ENCODE results near the gene OCA2.

OCA2 gene

DNA sequence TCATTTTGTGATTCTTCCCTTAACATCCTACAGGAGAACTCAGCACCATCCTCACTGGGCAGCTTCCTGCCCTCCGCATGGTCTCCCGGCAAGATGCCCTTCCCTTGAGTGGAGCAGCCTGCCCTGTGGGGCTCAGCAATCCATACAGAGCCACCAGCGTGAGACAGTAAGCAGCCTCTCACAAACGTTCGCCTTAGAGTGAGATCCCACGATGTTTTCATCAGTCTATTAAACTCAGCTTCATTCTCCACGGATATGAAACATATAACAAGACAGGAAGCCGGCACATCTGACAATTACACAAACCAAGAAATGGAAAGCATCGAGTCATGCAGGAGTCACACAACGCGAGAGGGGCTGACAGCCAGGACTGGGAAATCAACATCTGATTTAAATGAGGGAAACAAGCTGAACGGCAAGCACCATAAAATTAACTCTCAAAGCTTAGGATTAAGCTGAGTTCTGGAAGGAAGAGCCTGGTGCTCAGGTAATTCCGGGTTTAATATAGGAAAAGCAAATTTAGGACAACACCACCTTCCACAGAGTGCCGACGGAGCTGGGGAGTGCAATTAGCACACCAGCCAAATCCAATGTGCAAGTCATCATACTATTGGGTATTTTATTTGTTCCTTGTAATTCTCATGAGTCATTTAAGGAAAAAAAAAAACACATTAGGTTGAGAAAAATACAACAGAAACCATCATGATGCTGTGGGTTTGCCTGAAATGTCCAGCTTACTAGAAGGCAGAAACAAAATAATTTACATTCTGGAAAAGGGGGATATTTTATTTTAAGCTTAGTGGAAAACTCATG is 272.0 kb downstream of the OCA2 start:
- in situ Hi-C loops (cut with MboI; ENCODE audit: low sequenced_read_pairs) = no loop called here

DNA sequence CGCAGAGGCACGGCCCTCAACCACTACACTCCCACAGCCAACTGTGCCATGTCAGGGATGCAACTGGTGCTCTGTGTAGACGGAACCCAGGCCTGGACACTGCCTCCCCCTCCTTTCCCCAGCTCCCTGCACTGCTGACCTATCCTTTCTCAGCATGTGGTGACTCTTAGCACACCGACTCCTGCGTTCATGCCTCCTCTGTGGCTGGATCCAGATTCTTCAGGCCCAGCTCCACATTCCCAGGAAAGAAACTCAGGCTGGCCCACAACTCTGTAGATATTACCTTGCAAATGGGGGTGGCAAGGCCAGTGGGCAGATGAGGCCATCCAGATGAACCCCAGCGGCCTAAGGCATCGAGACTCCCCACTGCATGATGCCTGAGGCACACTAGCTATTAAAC is 272.7 kb downstream of the OCA2 start:
- in situ Hi-C loops (cut with MboI; ENCODE audit: low sequenced_read_pairs) = no loop called here

GRCh38 chr15:27824841-27825422 is 274.2 kb downstream of the OCA2 start:
- in situ Hi-C loops (cut with MboI; ENCODE audit: low sequenced_read_pairs) = no loop called here

DNA sequence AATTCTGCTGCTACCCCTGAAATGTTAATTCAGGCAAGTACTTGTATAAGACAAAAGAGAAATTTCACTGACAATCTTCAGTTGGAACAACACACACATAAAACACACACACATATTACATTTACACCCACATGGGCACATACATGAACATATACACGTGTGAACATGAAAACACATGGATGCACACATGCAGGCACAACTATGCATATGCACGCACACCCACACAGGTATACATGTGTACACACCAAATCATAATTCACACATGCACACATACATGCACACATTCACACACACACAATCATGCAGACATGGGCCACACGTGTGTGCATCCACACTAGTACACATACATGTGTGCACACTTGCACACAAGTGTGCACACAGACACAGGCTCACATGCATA is 277.8 kb downstream of the OCA2 start:
- in situ Hi-C loops (cut with MboI; ENCODE audit: low sequenced_read_pairs) = no loop called here

DNA sequence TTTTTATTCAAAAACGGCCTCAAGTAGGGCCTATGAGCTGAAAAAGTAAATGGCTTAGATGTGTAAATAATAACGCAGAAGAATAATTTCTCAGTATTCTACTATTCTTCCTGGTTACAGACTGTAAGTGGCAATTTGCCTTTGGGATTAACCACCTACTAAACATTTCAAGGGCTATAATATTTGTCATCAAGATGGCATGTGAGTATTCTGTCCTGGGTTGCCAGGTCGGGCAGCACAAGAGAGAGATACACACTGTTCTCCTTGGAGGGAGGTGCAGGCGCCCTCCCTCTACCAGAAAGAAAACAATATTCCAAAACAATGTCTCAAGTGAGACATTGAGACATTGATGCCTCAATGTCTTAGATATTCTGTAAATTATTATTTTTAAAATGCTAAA is 278.4 kb downstream of the OCA2 start:
- in situ Hi-C loops (cut with MboI; ENCODE audit: low sequenced_read_pairs) = no loop called here

DNA sequence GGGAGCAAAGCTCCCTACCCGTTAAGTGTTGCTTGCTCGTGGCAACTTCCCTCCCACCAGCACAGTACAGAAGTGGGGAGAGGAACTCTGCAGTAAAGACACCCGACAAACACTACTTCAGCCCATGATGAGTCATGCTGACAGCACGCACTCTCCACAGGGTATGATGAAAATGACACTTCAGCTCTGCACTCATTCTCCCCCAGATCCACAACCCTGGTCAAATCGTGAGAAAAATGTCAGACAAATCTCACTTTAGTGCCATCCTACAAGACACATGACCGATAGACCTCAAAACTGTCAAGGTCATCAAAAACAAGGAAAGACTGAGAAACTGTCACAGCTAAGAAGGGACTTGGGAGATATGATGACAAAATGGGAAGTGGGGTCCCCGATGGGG is 278.9 kb downstream of the OCA2 start:
- in situ Hi-C loops (cut with MboI; ENCODE audit: low sequenced_read_pairs) = no loop called here

- in situ Hi-C loops (cut with MboI; ENCODE audit: low sequenced_read_pairs) = no loop called here
Observed at GRCh38 chr15:27817258-27817657, 281.9 kb downstream of the OCA2 start.

GRCh38 chr15:27816790-27817189 is 282.3 kb downstream of the OCA2 start:
- in situ Hi-C loops (cut with MboI; ENCODE audit: low sequenced_read_pairs) = no loop called here

GRCh38 chr15:27815035-27815434 is 284.1 kb downstream of the OCA2 start:
- in situ Hi-C loops (cut with MboI; ENCODE audit: low sequenced_read_pairs) = no loop called here

- in situ Hi-C loops (cut with MboI; ENCODE audit: low sequenced_read_pairs) = no loop called here
Observed at GRCh38 chr15:27813139-27813538, 286.0 kb downstream of the OCA2 start.

DNA sequence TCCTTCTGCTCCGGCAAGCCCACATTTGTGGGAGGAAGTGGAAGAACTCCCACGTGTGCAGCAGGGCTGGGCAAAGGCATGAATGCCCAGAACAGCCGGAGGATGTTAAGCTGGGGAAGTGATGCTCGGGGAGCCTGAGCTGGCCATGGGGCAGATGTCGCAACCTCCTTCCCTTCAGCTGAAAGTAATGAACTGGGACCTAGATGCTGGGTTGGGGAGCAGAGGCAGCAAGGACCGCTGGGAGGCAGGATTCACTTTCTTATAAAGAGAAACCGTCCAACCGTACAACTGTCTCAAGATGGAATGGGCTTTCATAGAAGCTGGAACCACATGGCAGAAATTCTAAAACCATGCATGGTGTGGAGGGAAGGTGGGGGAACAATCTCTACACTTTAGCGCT is 290.9 kb downstream of the OCA2 start:
- in situ Hi-C loops (cut with MboI; ENCODE audit: low sequenced_read_pairs) = no loop called here

- in situ Hi-C loops (cut with MboI; ENCODE audit: low sequenced_read_pairs) = no loop called here
Observed at GRCh38 chr15:27807335-27807734, 291.8 kb downstream of the OCA2 start.

DNA sequence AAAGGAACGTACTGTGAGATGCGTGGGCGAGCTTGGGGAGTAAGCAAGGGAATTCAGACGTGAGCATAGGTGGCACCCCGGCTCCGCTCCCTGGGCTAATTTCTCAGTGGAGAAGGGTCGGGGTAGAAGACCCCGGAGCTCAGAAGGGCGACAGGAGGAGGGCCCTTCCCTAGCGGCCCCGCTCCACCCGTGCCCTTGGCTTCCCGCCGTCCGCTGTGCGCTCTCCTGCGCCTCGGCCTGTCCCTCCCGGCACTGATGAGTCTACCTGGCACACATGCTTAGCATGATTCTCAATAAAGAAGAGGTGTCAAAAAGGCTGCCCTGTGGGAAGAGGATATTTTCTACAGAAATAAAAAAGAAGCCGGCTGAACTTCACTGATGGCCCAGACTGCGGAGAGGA is 292.7 kb downstream of the OCA2 start:
- in situ Hi-C loops (cut with MboI; ENCODE audit: low sequenced_read_pairs) = no loop called here

- in situ Hi-C loops (cut with MboI; ENCODE audit: low sequenced_read_pairs) = no loop called here
Observed at GRCh38 chr15:27805261-27806220, 293.6 kb downstream of the OCA2 start.

GRCh38 chr15:27804569-27805260 is 294.4 kb downstream of the OCA2 start:
- in situ Hi-C loops (cut with MboI; ENCODE audit: low sequenced_read_pairs) = no loop called here

DNA sequence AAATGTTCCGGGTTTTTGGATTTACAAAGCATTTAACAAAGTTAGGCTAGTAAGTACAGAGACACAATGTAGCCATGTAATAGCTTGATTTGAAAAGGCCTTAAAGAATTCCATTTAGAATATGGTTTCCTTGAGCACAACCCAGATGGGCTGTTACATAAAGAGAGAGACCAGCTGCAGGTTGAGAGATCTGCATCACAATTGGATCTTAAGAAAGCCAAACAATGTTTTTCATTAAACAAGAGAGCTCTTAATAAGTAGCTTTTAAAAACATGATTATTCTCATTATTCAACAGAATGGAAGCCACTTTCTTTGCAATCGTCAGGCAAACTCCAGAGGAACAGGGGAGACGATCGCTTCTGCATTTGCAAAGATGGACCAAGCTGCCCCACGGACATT is 300.3 kb downstream of the OCA2 start:
- in situ Hi-C loops (cut with MboI; ENCODE audit: low sequenced_read_pairs) = no loop called here

- in situ Hi-C loops (cut with MboI; ENCODE audit: low sequenced_read_pairs) = no loop called here
Observed at GRCh38 chr15:27797765-27798164, 301.4 kb downstream of the OCA2 start.

GRCh38 chr15:27796405-27797320 is 302.5 kb downstream of the OCA2 start:
- in situ Hi-C loops (cut with MboI; ENCODE audit: low sequenced_read_pairs) = no loop called here

DNA sequence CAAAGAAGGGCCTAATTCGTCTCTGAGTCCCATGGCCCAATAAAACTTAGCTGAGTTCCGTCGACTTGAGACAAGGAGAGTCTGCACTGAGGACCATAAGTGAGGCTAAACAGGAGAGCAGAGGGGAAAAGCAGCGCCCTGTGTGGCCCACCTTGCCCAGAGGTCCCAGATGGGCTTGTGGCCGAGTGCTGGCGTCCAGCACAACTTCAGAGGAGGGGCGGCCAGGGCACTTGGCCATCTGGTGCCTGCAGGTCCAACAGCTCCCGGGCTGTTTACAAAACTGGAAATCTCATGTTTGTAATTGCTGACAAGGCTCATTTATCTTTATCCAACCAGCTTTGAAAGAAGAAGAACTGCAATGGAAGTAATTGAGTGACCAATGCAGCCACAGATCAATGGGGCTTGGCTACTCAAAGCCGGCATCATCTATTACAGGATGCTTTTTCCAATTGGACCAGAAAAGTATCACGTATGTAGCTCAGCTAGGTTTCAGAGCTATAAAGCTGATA is 306.3 kb downstream of the OCA2 start:
- in situ Hi-C loops (cut with MboI; ENCODE audit: low sequenced_read_pairs) = no loop called here

DNA sequence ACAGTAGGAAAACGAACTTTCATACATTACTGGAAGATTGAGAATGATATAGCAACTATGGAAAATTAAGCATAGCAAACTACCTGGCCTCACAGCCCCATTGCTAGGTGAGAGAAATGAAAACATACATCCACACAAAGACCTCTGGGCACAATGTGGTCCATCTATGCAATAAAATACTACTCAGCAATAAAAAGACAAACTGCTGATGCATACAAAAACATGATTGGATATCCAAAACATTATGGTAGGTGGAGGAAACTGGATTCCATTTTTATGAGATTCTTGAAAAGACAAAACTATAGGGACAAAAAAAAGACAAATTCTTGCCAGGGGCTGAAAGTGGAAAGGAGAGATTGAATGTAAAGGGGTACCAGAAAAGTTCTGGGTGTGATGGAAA is 308.8 kb downstream of the OCA2 start:
- in situ Hi-C loops (cut with MboI; ENCODE audit: low sequenced_read_pairs) = no loop called here

Measured in HL-60/S4 treated with retinoic acid at 250 ng/mL for 4 days and 3 days (cell line).